SK-N-MC (cell line): ENCODE results near the gene CYTH3.

Experiments used
- DNase-seq: peaks from one replicate; pipeline ENCODE4 v3.0.0-alpha.2; 2011; ENCODE audit warnings: low read depth, low spot score
- H3K27ac ChIP-seq: fragments of 200-600 bp; sonication (generic); 2 replicates; pipeline ENCODE4 v1.5.1; 2016; ENCODE audit warnings: mixed run types
- H3K36me3 ChIP-seq: fragments of 200-600 bp; sonication (generic); 2 replicates; pipeline ENCODE4 v1.6.1; 2017; ENCODE audit warnings: antibody characterized with exemption, low read length, mixed read lengths; ENCODE audit not compliant: insufficient read depth
- H3K4me3 ChIP-seq: fragments of 200-600 bp; sonication (generic); 2 replicates; pipeline ENCODE4 v1.5.1; 2016
- H3K9ac ChIP-seq: fragments of 200-600 bp; sonication (generic); 2 replicates; pipeline ENCODE4 v1.8.0; 2017; ENCODE audit warnings: mixed run types, mixed read lengths; ENCODE audit not compliant: insufficient read length
- H3K9me3 ChIP-seq: fragments of 200-600 bp; sonication (generic); 2 replicates; pipeline ENCODE4 v1.6.1; 2017; ENCODE audit warnings: low read depth, mild to moderate bottlenecking, antibody characterized with exemption, low read length, moderate library complexity, mixed read lengths
- EZH2 ChIP-seq: fragments of 200-600 bp; sonication (generic); IDR thresholded peaks from one replicate; pipeline ENCODE4 v1.6.1; 2017; ENCODE audit warnings: antibody characterized with exemption
- FOXP2 ChIP-seq: optimal IDR thresholded peaks from 2 replicates; pipeline ENCODE3; 2011; ENCODE audit warnings: mild to moderate bottlenecking, moderate library complexity; ENCODE audit not compliant: insufficient read depth; ENCODE audit errors: extremely low read length, control extremely low read depth
- POLR2AphosphoS5 ChIP-seq: IDR thresholded peaks from 2 replicates; pipeline ENCODE4 v1.6.1; 2012; ENCODE audit warnings: mild to moderate bottlenecking, low read depth, low read length, borderline replicate concordance

Gene CYTH3

GRCh38 chr7:6178298-6179029, 94.0 kb downstream of the CYTH3 start:
- DNase-seq: no peak
- no peak overlapping the region for H3K27ac ChIP-seq
- TF ChIP-seq POLR2AphosphoS5 (no peak), EZH2 (no peak), FOXP2 (no peak)
- no peak overlapping the region for H3K9ac ChIP-seq
- H3K9me3 ChIP-seq: no peaks in the 10 kb centered on the region
- no peak overlapping the region for H3K4me3 ChIP-seq
- H3K36me3 ChIP-seq: no peaks in the 10 kb centered on the region

- no peak overlapping the region for H3K9ac ChIP-seq
- no peak overlapping the region for H3K4me3 ChIP-seq
- no peaks in the 10 kb centered on the region for H3K36me3 ChIP-seq
- TF ChIP-seq EZH2 (no peak), POLR2AphosphoS5 (no peak), FOXP2 (no peak)
- no peaks in the 10 kb centered on the region for H3K9me3 ChIP-seq
- DNase-seq: no peak
- no peak overlapping the region for H3K27ac ChIP-seq
These were observed 96.8 kb downstream of the CYTH3 start for GRCh38 chr7:6175645-6176044.

GRCh38 chr7:6172910-6173295, 99.5 kb downstream of the CYTH3 start:
- DNase-seq: no peak
- H3K36me3 ChIP-seq: no peaks in the 10 kb centered on the region
- H3K4me3 ChIP-seq: no peak overlapping the region
- TF ChIP-seq EZH2: no peak
- TF ChIP-seq FOXP2: no peak
- no peak for TF ChIP-seq POLR2AphosphoS5
- H3K27ac ChIP-seq: no peak overlapping the region
- H3K9me3 ChIP-seq: no peaks in the 10 kb centered on the region
- no peak overlapping the region for H3K9ac ChIP-seq

GRCh38 chr7:6172224-6172909, 100.1 kb downstream of the CYTH3 start:
- H3K9me3 ChIP-seq: no peaks in the 10 kb centered on the region
- no peak overlapping the region for H3K27ac ChIP-seq
- no peak for TF ChIP-seq POLR2AphosphoS5
- TF ChIP-seq EZH2: no peak
- no peak for TF ChIP-seq FOXP2
- H3K4me3 ChIP-seq: no peak overlapping the region
- no peaks in the 10 kb centered on the region for H3K36me3 ChIP-seq
- H3K9ac ChIP-seq: no peak overlapping the region
- DNase-seq: no peak

- DNase-seq: no peak
- TF ChIP-seq EZH2 (no peak), FOXP2 (no peak), POLR2AphosphoS5 (no peak)
- Histone ChIP-seq H3K9me3 (no peaks in the 10 kb centered on the region), H3K36me3 (no peaks in the 10 kb centered on the region), H3K27ac (no peak overlapping the region), H3K9ac (no peak overlapping the region), H3K4me3 (no peak overlapping the region)
These were observed 100.7 kb downstream of the CYTH3 start for GRCh38 chr7:6171532-6172223.

- no peaks in the 10 kb centered on the region for H3K9me3 ChIP-seq
- no peak for TF ChIP-seq POLR2AphosphoS5
- TF ChIP-seq FOXP2: no peak
- TF ChIP-seq EZH2: no peak
- no peak for DNase-seq
- H3K27ac ChIP-seq: no peak overlapping the region
- no peak overlapping the region for H3K4me3 ChIP-seq
- no peak overlapping the region for H3K9ac ChIP-seq
- H3K36me3 ChIP-seq: no peaks in the 10 kb centered on the region
These were observed 101.6 kb downstream of the CYTH3 start for GRCh38 chr7:6170571-6171531.

GRCh38 chr7:6169805-6170520, 102.5 kb downstream of the CYTH3 start:
- Histone ChIP-seq H3K9me3 (no peaks in the 10 kb centered on the region), H3K4me3 (no peak overlapping the region), H3K9ac (no peak overlapping the region), H3K36me3 (no peaks in the 10 kb centered on the region), H3K27ac (no peak overlapping the region)
- no peak for TF ChIP-seq FOXP2
- no peak for TF ChIP-seq EZH2
- no peak for TF ChIP-seq POLR2AphosphoS5
- DNase-seq: no peak

- H3K9me3 ChIP-seq: no peaks in the 10 kb centered on the region
- DNase-seq: no peak
- TF ChIP-seq EZH2 (no peak), FOXP2 (no peak), POLR2AphosphoS5 (no peak)
- H3K4me3 ChIP-seq: no peak overlapping the region
- H3K9ac ChIP-seq: no peak overlapping the region
- no peak overlapping the region for H3K27ac ChIP-seq
- no peaks in the 10 kb centered on the region; the same call in 1 of the 2 replicates for H3K36me3 ChIP-seq
These were observed 104.0 kb downstream of the CYTH3 start for GRCh38 chr7:6168477-6168868.
